ENCODE data around the gene HSPB6.

DNA sequence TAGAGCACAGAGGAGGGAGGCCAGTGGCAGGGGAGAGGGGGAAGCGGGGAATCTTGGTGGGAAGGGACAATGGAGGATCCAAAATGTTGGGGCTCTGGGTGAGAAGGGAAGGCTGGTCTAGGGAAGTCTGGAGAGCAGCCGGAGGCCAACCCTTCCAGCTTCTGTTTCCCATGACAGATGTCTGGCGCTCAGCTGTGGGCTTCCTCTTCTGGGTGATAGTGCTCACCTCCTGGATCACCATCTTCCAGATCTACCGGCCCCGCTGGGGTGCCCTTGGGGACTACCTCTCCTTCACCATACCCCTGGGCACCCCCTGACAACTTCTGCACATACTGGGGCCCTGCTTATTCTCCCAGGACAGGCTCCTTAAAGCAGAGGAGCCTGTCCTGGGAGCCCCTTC, 10.3 kb downstream of the HSPB6 start:
- no peak for TF ChIP-seq POLR2A (IDR thresholded peaks at IDR 0.05)
- no peak for TF ChIP-seq CTCF (IDR thresholded peaks at IDR 0.05)

All from adrenal gland (tissue), 5 donors.